Heart left ventricle (tissue), 13 donors: Measurements from ENCODE around the gene LAGE3.

Experiments used
- POLR2A ChIP-seq, 2 donors: fragments of 450-650 bp; IDR thresholded peaks; one replicate each; pipeline ENCODE4 v1.6.1; 2017; ENCODE audit warnings: antibody characterized with exemption in 2 of 2, mild to moderate bottlenecking in 2 of 2, moderate library complexity in 2 of 2
- TF ChIP-seq, protein P1 (sequence below), 12 donors: fragments of 200-600 bp; sonication (generic) in 4 of 12; IDR thresholded peaks; one replicate each; pipeline versions ENCODE4 v1.5.0 to v1.8.0; 2018 to 2022; ENCODE audit warnings: antibody characterized with exemption in 12 of 12, mild to moderate bottlenecking in 5 of 12
- donor health status: ischemic (EF 13 %, LVEDD 7.1; RV severe dilation, severe dysfunction).
- donor health status: DM: no; HTN: yes; CAD: no.
- donor health status: DM: no; HTN: no; CAD: no.
- donor health status: ischemic (EF 25% LVEDD 6.9; RV normal size, moderate dysfunction).
- donor health status: ischemic (EF 25% LVEDD 5.7; RV mildly dilated, moderate dysfunction).
- donor health status: ischemic (EF 35%, LVEDD 5.7; RV mildly dilated, moderate dysfunction).
- donor health status: nonischemic (EF 11% LVEDD 7.7; RV severe dilation, severe dysfunction).
- donor health status: DM: yes; HTN: yes; CAD: no.
- donor health status: PGD.
- donor health status: ischemic (EF 29% LVEDD 5.4; RV normal size, mild dysfunction).
- donor health status: nonischemic (EF 23%, LVEDD 6.1; RV moderate dilation, normal function).

DNA sequence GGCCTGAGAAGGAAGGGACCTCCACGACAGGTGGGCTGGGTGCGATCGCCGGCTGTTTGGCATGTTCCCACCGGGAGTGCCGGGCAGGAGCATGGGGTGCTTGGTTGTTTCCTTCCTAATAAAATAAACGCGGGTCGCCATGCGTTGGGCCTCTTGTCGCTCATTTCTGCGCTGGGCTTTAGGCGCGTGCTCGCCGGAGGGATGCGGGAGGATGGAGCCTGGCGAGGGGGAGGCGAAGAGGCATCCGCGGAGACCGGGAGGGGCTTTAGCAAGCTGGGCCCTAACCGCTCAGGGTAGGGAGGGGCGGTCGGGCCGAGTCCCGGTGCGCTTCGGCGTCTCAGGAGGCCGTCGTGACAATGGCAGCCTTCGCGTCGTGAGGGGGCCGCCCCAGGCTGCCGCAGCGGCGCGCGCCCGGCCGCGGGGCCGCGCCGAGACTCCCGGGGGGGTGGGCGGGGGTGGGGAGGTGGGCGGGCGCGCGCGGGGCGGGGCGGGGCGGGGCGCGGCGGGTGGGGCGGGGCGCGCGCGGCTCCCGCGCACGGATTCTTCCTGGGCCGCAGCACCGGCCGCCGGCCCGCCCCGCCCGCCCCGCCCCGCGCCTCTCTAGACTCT is 42.6 kb downstream of the LAGE3 start:
- TF ChIP-seq, protein P1, sequence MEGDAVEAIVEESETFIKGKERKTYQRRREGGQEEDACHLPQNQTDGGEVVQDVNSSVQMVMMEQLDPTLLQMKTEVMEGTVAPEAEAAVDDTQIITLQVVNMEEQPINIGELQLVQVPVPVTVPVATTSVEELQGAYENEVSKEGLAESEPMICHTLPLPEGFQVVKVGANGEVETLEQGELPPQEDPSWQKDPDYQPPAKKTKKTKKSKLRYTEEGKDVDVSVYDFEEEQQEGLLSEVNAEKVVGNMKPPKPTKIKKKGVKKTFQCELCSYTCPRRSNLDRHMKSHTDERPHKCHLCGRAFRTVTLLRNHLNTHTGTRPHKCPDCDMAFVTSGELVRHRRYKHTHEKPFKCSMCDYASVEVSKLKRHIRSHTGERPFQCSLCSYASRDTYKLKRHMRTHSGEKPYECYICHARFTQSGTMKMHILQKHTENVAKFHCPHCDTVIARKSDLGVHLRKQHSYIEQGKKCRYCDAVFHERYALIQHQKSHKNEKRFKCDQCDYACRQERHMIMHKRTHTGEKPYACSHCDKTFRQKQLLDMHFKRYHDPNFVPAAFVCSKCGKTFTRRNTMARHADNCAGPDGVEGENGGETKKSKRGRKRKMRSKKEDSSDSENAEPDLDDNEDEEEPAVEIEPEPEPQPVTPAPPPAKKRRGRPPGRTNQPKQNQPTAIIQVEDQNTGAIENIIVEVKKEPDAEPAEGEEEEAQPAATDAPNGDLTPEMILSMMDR (IDR thresholded peaks at IDR 0.05), result no peak
- TF ChIP-seq POLR2A (IDR thresholded peaks at IDR 0.05), result no peak
